K562 (cell line): Measurements from ENCODE around the gene EPHA10. TPM values are rescaled to one million over a fixed set of nuclear protein-coding genes. Genes with fewer than 3 reads are reported as not detected.

Experiments used
- CCNT2 ChIP-seq: IDR thresholded peaks from 2 replicates; pipeline ENCODE4 v1.6.1; 2011; ENCODE audit warnings: borderline replicate concordance, low read depth, mild to moderate bottlenecking, moderate library complexity, mixed read lengths, low read length; ENCODE audit not compliant: insufficient read length; ENCODE audit errors: extremely low read depth
- FOSL1 ChIP-seq: fragments of 200-800 bp; sonication (Bioruptor generic); conservative IDR thresholded peaks from 2 replicates; pipeline ENCODE4 v1.6.1; 2016; ENCODE audit warnings: missing genetic modification characterization, missing compliant biosample characterization
- HCFC1 ChIP-seq: IDR thresholded peaks from 2 replicates; pipeline ENCODE4 v1.6.1; 2012; ENCODE audit warnings: low read depth, low read length, improper control_type of control experiment
- SAP30 ChIP-seq: fragments of 200-600 bp; sonication (generic); IDR thresholded peaks from 2 replicates; pipeline ENCODE4 v1.6.1; 2012; ENCODE audit warnings: borderline replicate concordance, low read depth, mild to moderate bottlenecking, moderate library complexity, low read length, control low read depth, inconsistent platforms; ENCODE audit not compliant: insufficient read depth, poor library complexity, severe bottlenecking
- YY1 ChIP-seq, 3 experiments: IDR thresholded peaks; 2 replicates each; pipeline ENCODE4 v1.6.1; 2011; ENCODE audit warnings: low read length in 2 of 3, mild to moderate bottlenecking in 2 of 3, moderate library complexity in 2 of 3, borderline replicate concordance in 1 of 3, control low read depth in 1 of 3, low read depth in 1 of 3; ENCODE audit not compliant: insufficient read depth in 3 of 3, insufficient replicate concordance in 2 of 3, control insufficient read depth in 1 of 3, insufficient read length in 1 of 3; ENCODE audit errors: extremely low read depth in 1 of 3
- ZBTB11 ChIP-seq, 3 experiments: fragments of 200-800 bp in 1 of 3; fragments of 250-450 bp in 1 of 3; fragments of 450-650 bp in 1 of 3; sonication (Bioruptor Pico) in 1 of 3; sonication (Bioruptor generic) in 1 of 3; formaldehyde crosslinking in 1 of 3; IDR thresholded peaks; 2 replicates each; pipeline versions ENCODE4 v1.6.1 to v1.8.0; 2016 to 2022; ENCODE audit warnings: mild to moderate bottlenecking in 2 of 3, missing genetic modification characterization in 2 of 3, missing compliant biosample characterization in 1 of 3, moderate library complexity in 1 of 3
- ZNF830 ChIP-seq: fragments of 250-450 bp; sonication (Bioruptor Pico); IDR thresholded peaks from 2 replicates; pipeline ENCODE4 v1.5.0; 2021; ENCODE audit warnings: mild to moderate bottlenecking
- polyA plus RNA-seq, 8 experiments: library from polyadenylated mRNA; depleted of rRNA in 4 of 8; stranded (reverse) in 5 of 8; unstranded in 3 of 8; fragments of >200 nt; fragmentation: Nextera tagmentation in 2 of 8; fragmentation: Illumina TruSeq in 1 of 8; extraction: Ambion mirVana in 2 of 8; extraction: Trizol in 1 of 8; gene quantifications; 2 replicates each; pipeline versions ENCODE4 v1.2.1 to v1.2.3, GENCODE V29; 2011 to 2014; ENCODE audit warnings: inconsistent platforms in 1 of 8, missing spikeins in 1 of 8
- total RNA-seq, 7 experiments: library from RNA; depleted of rRNA in 6 of 7; stranded (reverse); fragments of >200 nt in 6 of 7; fragmentation: Illumina TruSeq in 2 of 7; extraction: Trizol in 2 of 7; gene quantifications; 2 replicates each; pipeline versions ENCODE4 v1.2.1 to v1.2.3, GENCODE V29; 2011 to 2021; ENCODE audit warnings: low replicate concordance in 1 of 7
- TF ChIP-seq, protein P1 (sequence below): fragments of 450-650 bp; IDR thresholded peaks from 2 replicates; pipeline ENCODE4 v1.6.1; 2016; ENCODE audit warnings: low read depth

The EPHA10 gene
- total and polyA plus RNA-seq, 9 of the 15 experiments (the other 6 are each of a cell fraction or from before 2014, with no cell fraction given): 0.03 TPM; not detected in 8

- peak; percentile 67 for TF ChIP-seq CCNT2
- TF ChIP-seq YY1 (IDR thresholded peaks at IDR 0.05; ENCODE audit: borderline replicate concordance in 1 of 3, control insufficient read depth in 1 of 3, extremely low read depth in 1 of 3, insufficient read depth in 3 of 3, insufficient read length in 1 of 3, insufficient replicate concordance in 2 of 3, low read depth in 1 of 3, low read length in 2 of 3): peak in 1 of 3 experiments; percentile 67
- no peak for TF ChIP-seq ZNF830 (CRISPR knock-in tag)
- TF ChIP-seq SAP30: peak; percentile 91
- TF ChIP-seq ZBTB11 (CRISPR knock-in tag; IDR thresholded peaks at IDR 0.05): peak in 2 of 3 experiments; percentile 76 to 96; a peak in 5 of 6 replicates
- TF ChIP-seq HCFC1: peak; percentile 72
- TF ChIP-seq FOSL1: 0 out of 2 replicates have a peak, but pooled peaks have one; percentile 28
- TF ChIP-seq, protein P1, sequence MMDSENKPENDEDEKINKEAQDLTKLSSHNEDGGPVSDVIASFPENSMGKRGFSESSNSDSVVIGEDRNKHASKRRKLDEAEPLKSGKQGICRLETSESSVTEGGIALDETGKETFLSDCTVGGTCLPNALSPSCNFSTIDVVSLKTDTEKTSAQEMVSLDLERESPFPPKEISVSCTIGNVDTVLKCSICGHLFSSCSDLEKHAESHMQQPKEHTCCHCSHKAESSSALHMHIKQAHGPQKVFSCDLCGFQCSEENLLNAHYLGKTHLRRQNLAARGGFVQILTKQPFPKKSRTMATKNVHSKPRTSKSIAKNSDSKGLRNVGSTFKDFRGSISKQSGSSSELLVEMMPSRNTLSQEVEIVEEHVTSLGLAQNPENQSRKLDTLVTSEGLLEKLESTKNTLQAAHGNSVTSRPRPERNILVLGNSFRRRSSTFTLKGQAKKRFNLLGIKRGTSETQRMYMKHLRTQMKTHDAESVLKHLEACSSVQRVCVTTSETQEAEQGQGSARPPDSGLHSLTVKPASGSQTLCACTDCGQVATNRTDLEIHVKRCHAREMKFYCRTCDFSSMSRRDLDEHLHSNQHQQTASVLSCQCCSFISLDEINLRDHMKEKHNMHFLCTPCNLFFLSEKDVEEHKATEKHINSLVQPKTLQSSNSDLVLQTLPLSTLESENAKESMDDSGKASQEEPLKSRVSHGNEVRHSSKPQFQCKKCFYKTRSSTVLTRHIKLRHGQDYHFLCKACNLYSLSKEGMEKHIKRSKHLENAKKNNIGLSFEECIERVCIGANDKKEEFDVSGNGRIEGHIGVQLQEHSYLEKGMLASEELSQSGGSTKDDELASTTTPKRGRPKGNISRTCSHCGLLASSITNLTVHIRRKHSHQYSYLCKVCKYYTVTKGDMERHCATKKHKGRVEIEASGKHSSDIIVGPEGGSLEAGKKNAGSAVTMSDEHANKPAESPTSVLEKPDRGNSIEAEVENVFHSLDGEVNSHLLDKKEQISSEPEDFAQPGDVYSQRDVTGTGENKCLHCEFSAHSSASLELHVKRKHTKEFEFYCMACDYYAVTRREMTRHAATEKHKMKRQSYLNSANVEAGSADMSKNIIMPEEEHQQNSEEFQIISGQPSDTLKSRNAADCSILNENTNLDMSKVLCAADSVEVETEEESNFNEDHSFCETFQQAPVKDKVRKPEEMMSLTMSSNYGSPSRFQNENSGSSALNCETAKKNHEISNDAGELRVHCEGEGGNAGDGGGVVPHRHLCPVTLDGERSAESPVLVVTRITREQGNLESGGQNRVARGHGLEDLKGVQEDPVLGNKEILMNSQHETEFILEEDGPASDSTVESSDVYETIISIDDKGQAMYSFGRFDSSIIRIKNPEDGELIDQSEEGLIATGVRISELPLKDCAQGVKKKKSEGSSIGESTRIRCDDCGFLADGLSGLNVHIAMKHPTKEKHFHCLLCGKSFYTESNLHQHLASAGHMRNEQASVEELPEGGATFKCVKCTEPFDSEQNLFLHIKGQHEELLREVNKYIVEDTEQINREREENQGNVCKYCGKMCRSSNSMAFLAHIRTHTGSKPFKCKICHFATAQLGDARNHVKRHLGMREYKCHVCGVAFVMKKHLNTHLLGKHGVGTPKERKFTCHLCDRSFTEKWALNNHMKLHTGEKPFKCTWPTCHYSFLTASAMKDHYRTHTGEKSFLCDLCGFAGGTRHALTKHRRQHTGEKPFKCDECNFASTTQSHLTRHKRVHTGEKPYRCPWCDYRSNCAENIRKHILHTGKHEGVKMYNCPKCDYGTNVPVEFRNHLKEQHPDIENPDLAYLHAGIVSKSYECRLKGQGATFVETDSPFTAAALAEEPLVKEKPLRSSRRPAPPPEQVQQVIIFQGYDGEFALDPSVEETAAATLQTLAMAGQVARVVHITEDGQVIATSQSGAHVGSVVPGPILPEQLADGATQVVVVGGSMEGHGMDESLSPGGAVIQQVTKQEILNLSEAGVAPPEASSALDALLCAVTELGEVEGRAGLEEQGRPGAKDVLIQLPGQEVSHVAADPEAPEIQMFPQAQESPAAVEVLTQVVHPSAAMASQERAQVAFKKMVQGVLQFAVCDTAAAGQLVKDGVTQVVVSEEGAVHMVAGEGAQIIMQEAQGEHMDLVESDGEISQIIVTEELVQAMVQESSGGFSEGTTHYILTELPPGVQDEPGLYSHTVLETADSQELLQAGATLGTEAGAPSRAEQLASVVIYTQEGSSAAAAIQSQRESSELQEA: no peak
Measured at GRCh38 chr1:37807555-37808368, 42.8 kb upstream of the EPHA10 start, which contains the start of the genes C1orf122 and YRDC (continued).
